Occipital lobe (tissue), 2 donors: ENCODE results near the gene NMRK2. TPM values are rescaled to one million over a fixed set of nuclear protein-coding genes. Genes with fewer than 3 reads are reported as not detected.
"Not testable (repeated sequence)": the region's sequence is repeated elsewhere in the genome, so short reads cannot be mapped to it uniquely, and the experiment has no call there.

Source experiments
- DNase-seq: peaks from one replicate; lab custom pipeline; 2025; lab: John Stamatoyannopoulos, UW
- total RNA-seq: library from RNA; depleted of rRNA; stranded (reverse); fragments of >200 nt; gene quantifications from one replicate; pipeline ENCODE4 v1.2.3, GENCODE V29; 2014

Gene NMRK2, protein sequence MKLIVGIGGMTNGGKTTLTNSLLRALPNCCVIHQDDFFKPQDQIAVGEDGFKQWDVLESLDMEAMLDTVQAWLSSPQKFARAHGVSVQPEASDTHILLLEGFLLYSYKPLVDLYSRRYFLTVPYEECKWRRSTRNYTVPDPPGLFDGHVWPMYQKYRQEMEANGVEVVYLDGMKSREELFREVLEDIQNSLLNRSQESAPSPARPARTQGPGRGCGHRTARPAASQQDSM
- total RNA-seq, result not detected

DNA sequence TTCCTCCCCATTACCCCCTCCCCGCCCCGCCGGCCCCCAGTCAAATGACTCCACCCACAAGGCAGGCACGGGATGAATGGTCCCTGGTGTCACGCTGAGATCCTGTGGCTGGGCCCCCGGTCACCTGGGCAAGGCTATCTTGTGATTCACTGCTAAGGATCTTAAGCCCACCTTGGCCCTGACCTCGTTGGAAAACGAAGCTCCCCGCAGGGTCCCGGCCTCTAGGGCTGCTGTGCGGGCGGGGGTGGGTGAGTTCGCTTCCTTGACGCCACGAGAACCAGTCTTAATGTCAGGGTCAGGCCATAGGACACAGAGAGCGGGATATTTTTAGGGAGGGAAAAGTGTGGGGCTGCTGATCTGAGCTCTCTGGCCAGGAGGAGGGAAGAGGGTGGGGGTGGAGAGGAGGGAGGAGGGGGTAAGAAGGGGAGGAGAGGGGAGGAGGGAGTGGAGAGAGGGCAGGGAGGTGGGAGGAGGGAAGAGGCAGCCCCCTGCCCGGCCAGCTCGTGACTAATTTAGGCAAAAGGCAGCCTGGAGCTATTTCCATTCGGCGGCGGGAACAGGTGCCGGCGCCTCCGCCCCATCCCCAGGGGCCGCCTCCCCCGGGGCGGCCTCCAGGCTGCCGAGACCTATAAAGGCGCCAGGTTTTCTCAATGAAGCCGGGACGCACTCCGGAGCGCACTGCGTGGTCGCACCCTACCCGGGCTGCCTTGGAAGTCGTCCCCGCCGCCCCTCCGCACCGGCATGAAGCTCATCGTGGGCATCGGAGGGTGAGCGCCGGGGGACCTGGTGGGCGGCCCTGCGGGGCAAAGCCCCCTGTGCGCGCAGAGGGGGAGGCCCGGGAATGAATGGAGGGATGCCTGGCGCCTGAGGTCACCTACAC lies at the start of gene NMRK2:
TSS of gene NMRK2 (plus strand) at position 139 of the 880 bp plus-strand sequence. CDS start at position 742, 603 bp downstream.
- DNase-seq, result no peak

- no peak for DNase-seq
Observed at GRCh38 chr19:3890591-3890990, 42.3 kb upstream of the NMRK2 start.

DNA sequence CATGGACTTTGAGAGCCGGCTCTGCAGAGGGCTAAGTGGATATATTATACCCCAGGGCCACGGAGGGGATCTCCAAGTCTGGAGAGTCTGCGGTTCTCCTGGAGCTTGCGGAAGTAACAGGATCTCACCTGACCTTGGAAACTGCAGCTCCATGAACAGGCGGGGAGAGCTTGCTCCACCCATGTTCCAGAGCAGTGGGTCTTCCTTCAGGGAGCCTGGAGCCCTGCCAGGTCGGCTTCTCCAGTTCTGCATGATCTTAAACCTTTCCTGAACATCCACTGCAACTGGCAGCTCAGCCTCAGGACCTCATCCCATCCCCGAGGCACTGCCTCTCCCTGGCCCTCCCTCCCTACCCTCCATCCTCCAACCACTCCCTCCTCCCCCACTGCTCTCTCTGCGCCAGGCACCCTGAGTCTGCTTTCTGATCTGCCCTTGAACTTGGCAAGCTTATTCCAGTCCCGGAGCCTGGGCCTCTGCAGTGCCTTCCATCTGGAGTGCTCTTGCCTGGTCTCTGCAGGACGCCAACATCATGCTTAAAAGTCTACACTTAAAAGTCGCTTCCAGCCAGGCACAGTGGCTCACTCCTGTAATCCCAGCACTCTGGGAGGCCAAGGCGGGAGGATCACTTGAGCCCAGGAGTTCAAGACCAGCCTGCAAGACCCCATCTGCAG lies 39.2 kb upstream of the NMRK2 start:
- no peak for DNase-seq

GRCh38 chr19:3894959-3895358 lies 37.9 kb upstream of the NMRK2 start:
- DNase-seq, result not testable (repeated sequence)

GRCh38 chr19:3895788-3896187 lies 37.1 kb upstream of the NMRK2 start:
- DNase-seq, result no peak

DNA sequence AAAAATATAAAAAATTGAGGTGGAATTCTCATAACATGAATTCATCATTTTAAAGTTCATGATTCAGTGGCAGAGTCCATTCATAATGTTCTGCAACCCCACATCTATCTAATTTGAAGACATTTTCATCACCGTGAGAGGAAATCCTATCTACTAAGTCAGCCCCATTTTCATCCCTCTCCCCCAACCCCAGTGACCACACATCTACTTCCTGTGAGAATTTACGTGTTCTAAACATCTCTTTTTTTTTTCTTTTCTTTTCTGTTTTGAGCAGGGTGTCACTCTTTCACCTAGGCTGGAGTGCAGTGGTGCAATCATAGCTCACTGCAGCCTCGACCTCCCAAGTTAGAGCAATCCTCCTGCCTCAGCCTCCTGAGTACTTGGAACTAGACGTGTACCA lies 34.9 kb upstream of the NMRK2 start:
- DNase-seq, result no peak

DNA sequence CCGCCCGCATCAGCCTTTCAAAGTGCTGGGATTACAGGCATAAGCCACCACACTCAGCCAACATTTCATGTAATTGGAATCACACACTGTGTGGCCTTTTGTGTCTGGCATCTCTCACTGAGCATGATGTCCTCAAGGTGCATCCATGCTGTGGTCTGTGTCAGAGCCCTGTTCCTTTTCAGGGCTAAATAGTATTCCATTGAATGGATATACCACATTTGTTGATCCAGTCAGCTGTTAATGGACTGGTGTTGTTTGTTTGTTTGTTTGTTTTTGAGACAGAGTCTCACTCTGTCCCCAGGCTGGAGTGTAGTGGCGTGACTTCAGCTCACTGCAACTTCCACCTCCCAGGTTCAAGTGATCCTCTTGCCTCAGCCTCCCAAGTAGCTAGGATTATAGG lies 34.4 kb upstream of the NMRK2 start:
- no peak for DNase-seq

DNA sequence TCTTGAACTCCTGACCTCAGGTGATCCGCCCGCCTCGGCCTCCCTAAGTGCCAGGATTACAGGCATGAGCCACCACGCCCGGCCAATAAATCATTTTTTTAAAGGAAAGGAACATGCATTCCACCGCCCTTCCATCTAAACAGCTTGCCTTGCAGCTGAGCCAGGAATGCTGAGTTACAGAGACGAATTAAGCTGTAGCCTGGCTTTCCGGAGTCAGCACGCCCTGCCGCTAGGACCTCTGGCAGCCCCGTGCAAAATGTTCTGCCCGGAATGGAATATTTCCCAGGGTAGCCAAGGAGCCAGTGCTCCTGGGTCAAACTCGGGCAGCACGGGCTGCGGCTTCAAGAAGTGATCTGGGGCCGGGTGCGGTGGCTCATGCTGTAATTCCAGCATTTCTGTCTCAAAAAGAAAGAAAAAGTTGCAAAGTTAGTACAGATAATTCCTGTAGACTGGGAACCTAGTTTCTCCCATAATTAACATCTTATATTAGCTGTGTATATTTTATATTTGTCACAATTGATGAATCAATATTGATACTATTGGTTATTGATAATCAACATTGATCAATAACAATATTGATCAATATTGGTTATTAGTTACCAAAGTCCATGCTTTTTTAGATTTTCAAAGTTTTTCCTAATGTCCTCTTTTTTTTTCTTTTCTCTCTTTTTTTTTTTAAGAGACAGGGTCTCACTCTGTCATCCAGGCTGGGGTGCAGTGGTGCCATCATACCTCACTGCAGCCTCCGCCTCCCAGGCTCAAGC lies 33.2 kb upstream of the NMRK2 start:
- DNase-seq, result no peak

DNA sequence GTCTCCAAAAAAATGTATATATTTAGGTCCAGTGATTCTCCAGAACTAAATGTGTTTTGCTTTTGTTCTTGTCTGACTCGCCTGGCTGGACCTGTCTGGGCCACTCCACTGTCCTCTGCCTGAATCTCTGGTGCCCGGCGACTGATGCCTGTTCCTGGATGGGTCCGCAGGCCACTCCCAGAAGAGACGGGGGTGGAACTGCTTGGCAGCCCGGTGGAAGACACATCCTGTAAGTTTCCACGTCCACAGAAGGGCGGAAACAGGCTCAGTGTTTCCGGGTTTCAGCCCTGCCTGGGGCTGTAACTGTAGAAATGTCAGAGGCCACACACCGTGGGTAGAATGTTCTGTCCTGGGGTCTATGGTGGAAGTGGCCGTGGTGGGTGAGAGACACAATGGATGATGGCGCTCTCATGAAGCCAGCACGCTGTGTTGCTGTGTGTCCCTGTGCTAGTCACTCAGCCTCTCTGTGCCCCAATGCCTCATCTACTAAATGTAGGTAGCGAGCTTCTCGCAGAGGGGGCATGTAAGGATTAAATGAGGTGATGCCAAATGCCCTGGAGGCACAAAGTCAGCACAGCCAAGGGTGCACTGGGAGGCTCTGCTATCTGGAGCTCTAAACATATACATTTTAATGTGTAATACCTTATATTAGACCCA lies 30.4 kb upstream of the NMRK2 start:
- DNase-seq, result no peak

DNA sequence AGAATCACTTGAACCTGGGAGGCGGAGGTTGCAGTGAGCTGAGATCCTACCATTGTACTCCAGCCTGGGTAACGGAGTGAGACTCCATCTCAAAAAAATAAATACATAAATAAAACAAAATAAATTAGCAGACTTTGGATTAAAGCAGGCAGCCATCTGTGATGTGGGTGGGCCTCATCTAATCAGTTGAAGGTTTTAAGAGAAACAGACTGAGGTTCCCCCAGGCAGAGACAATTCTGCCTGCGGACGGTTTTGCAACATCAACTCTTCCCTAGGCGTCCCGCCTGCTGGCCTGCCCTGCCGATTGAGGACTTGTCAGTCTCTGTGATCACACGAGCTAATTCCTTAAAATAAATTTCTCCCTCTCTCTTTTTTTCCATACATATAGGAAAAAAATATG lies 28.6 kb upstream of the NMRK2 start:
- no peak for DNase-seq

- no peak for DNase-seq
Observed at GRCh38 chr19:3907626-3908265, 25.1 kb upstream of the NMRK2 start.

DNA sequence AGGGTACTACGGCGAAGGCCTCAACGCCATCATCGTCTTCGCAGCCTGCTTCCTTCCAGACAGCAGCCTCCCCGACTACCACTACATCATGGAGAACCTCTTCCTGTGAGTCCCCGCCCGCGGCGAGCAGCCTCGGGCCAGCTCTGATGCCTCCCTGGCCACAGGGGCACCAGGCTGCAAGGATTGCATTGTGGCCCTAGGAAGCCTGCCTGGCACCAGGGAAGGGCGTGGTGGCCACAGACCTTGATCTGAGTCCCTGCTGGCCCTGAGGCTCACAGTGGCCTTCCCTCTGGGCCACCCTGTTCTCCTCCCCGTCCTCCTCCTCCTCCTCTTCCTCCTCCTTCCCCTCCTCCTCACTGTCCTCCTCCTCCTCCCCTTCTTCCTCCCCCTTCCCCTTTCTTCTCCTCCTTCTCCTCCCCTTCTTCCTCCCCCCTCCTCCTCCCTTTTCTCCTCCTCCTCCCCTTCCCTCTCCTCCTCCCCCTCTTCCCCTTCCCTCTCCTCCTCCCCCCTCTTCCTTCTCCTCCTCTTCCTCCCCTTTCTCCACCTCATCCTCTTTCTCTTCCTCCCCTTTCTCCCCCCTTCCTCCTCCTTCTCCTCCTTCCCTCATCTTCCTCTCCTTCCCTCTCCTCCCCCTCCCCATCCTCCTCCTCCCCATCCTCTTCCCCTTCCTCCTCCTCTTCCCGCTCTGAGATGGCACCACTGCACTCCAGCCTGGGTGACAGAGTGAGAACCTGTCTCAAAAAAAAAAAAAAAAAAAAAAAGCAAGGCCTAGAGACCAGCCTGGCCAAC lies 24.4 kb upstream of the NMRK2 start:
- no peak for DNase-seq

DNA sequence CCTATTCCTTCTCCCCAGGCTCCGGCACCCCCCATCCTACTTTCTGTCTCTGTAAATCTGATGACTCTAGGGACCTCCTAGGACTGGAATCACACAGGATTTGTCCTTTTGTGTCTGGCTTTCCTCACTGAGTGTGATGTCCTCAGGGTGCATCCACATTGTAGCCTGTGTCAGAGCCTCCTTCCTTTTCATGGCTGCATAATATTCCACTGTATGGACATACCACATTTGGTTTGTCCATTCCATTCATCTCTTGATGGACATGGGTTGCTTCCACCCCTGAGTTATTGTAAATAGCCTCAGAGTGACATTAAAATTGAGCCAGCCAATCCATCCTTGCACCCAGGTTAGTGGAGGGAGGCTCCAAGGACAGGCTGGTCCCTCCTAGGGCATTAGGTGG lies 22.8 kb upstream of the NMRK2 start:
- no peak for DNase-seq

- DNase-seq, result no peak
Observed at GRCh38 chr19:3914199-3914598, 18.7 kb upstream of the NMRK2 start.

DNA sequence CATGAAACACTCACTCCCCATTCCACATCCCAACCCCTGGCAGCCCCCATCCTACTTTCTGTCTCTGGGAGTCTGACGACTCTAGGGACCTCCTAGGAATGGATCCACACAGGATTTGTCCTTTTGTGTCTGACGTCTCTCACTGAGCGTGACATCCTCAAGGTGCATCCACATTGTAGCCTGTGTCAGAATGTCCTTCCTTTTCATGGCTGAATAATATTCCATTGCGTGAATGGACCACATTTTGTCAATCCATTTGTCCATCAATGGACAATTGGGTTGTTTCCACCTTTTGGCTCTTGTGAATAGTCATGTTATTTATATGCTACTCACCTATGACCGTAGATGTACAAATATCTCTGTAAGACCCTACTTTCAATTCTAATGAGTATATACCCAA lies 16.8 kb upstream of the NMRK2 start:
- no peak for DNase-seq

DNA sequence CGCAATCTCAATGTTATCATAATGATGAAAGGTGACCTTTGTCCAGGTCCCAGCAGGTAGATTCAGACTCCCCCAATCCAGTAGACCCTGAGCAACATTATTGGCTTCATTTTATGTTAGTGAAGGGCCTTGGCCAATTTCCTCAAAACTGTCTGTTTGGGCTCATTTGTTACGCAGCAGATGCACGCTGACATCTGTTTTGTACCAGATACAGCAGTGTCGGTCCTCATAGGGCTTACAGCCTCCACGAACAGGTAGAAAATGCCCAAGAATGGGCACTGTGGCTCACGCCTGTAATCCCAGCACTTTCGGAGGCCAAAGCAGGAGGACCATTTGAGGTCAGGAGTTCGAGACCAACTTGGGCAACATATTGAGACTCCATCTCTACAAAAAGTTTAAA lies 13.1 kb upstream of the NMRK2 start:
- no peak for DNase-seq

- no peak for DNase-seq
Observed at GRCh38 chr19:3923096-3923758, 9.6 kb upstream of the NMRK2 start.

DNA sequence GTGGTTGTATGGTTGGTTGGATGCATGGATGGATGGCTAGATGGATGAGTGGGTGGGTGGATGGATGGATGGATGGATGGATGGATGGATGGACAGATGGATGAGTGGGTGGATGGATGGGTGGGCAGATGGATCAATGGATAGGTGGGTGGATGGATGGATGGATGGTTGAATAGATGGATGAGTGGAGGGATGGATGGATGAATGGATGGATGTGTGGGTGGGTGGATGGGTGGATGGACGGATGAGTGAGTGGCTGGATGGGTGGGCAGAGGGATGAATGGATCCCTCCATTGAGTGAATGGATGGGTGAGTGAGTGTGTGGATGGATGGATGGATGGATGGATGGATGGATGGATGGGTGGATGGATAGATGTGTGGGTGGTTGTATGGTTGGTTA lies 9.0 kb upstream of the NMRK2 start:
- no peak for DNase-seq

GRCh38 chr19:3931041-3931440 lies 1.8 kb upstream of the NMRK2 start:
- no peak for DNase-seq
